ENCODE data around the gene NSUN5.
"Not testable (repeated sequence)": the region's sequence is repeated elsewhere in the genome, so short reads cannot be mapped to it uniquely, and the experiment has no call there.

NSUN5 gene

GRCh38 chr7:73297235-73297634 is 11.4 kb downstream of the NSUN5 start:
- DNase-seq = not testable (repeated sequence)

- DNase-seq = not testable (repeated sequence)
Measured at GRCh38 chr7:73277210-73277609, 31.4 kb downstream of the NSUN5 start.

GRCh38 chr7:73267813-73268212 is 40.8 kb downstream of the NSUN5 start:
- DNase-seq = not testable (repeated sequence)

GRCh38 chr7:73266719-73267368 is 41.8 kb downstream of the NSUN5 start:
- DNase-seq = not testable (repeated sequence)

GRCh38 chr7:73262416-73262815 is 46.2 kb downstream of the NSUN5 start:
- DNase-seq = not testable (repeated sequence)
